BJ (cell line): ENCODE data around the gene CLRN3. TPM values are rescaled to one million over a fixed set of nuclear protein-coding genes. Genes with fewer than 3 reads are reported as not detected.

Source experiments
- CTCF ChIA-PET: fragments of 350-600 bp; formaldehyde crosslinking; extraction: SDS; loops from one replicate; lab custom pipeline; 2021; ENCODE audit warnings: antibody characterized with exemption, inconsistent platforms; lab: Yijun Ruan, JAX
- POLR2A ChIA-PET: fragments of 300-600 bp; sonication (Branson Sonifier 250); formaldehyde crosslinking; extraction: SDS; loops from one replicate; lab custom pipeline; 2021; ENCODE audit warnings: antibody characterized with exemption; lab: Charles Lee
- DNase-seq: peaks from one replicate; pipeline ENCODE4 v3.0.0-alpha.2; 2011; ENCODE audit warnings: low read depth
- H3K27me3 ChIP-seq: 2 replicates; pipeline ENCODE4 v1.6.0; 2011; ENCODE audit warnings: low read length; ENCODE audit not compliant: control insufficient read depth, insufficient read depth
- H3K36me3 ChIP-seq: 2 replicates; pipeline ENCODE4 v1.5.1; 2011; ENCODE audit warnings: low read length; ENCODE audit not compliant: control insufficient read depth, insufficient read depth
- H3K4me3 ChIP-seq: 2 replicates; pipeline ENCODE4 v1.5.1; 2011; ENCODE audit warnings: low read depth, mild to moderate bottlenecking, control low read depth, low read length
- polyA plus RNA-seq: library from polyadenylated mRNA; depleted of rRNA; stranded (reverse); fragments of >200 nt; gene quantifications from 2 replicates; pipeline ENCODE4 v1.2.3, GENCODE V29; 2011
- TF ChIP-seq, protein P1 (sequence below): IDR thresholded peaks from 2 replicates; pipeline ENCODE4 v1.5.1; 2011; ENCODE audit warnings: low read depth, mild to moderate bottlenecking, control low read depth, inconsistent platforms, low read length, moderate library complexity; ENCODE audit not compliant: insufficient read depth

The CLRN3 gene
- polyA plus RNA-seq, 1 experiment = not detected

DNA sequence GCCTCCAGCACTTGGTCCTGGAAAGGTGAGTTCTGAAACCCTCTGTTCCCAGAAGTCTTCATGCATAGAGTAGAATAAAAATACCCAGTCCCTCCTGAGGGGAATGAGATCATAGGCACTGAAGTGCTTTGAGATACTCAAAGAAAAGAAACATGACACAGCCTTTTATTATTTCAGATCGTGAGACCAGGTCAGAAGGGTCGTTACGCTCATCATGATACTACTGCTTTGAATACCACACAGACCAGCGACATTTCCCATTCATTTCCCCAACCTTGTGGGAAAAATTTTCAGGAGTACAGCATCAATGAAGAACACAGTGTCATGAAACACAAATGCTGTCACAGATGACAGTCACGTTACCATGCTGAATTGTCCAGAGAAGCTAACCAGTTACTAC lies 15.0 kb downstream of the CLRN3 start:
- no peaks in the 10 kb centered on the region for H3K36me3 ChIP-seq
- ChIA-PET POLR2A (no interaction called here), CTCF (no interaction called here)
- TF ChIP-seq, protein P1, sequence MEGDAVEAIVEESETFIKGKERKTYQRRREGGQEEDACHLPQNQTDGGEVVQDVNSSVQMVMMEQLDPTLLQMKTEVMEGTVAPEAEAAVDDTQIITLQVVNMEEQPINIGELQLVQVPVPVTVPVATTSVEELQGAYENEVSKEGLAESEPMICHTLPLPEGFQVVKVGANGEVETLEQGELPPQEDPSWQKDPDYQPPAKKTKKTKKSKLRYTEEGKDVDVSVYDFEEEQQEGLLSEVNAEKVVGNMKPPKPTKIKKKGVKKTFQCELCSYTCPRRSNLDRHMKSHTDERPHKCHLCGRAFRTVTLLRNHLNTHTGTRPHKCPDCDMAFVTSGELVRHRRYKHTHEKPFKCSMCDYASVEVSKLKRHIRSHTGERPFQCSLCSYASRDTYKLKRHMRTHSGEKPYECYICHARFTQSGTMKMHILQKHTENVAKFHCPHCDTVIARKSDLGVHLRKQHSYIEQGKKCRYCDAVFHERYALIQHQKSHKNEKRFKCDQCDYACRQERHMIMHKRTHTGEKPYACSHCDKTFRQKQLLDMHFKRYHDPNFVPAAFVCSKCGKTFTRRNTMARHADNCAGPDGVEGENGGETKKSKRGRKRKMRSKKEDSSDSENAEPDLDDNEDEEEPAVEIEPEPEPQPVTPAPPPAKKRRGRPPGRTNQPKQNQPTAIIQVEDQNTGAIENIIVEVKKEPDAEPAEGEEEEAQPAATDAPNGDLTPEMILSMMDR = no peak
- no peaks in the 10 kb centered on the region; the same call in 1 of the 2 replicates for H3K27me3 ChIP-seq
- DNase-seq = no peak
- H3K4me3 ChIP-seq = no peak overlapping the region

DNA sequence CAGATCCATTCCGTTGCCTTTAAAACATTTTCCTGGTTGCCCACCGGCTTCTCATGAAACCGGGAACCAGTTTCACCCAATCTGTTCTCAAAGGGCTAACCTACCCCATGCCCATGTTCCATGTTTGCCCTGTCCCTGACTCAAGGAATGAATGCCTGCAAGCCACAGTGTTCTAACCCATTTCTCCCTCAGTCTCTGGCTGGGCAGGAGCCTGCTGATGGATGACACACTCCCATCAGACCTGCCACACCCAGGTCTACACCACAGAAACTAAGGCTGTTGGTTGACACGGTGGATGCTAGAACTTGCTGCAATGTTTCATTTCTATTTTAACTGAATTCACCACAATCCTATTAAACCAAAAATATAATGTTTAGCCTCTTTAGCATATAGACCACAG lies 15.6 kb downstream of the CLRN3 start:
- ChIA-PET POLR2A (no interaction called here), CTCF (no interaction called here)
- Histone ChIP-seq H3K27me3 (no peaks in the 10 kb centered on the region; the same call in 1 of the 2 replicates), H3K36me3 (no peaks in the 10 kb centered on the region), H3K4me3 (no peak overlapping the region)
- TF ChIP-seq, protein P1 = no peak
- no peak for DNase-seq

DNA sequence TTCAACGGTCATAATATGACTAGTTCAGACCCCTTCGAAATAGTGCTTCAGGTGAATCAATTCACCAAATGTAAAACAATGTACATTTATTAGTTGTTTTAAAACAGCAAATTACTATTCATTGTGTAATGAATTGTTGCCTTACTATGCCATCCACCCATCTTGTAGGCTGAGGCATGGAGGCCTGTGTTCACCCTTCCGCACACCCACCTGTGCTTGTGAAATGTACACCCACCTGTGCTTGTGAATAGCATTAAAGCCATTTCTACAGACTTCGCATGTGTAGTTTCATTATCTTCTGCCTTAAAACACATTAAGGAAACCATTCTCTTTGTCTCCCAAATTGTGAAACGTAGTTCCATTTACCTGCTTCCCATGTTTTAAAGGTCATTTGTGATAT lies 16.8 kb downstream of the CLRN3 start:
- Histone ChIP-seq H3K4me3 (no peak overlapping the region), H3K27me3 (no peaks in the 10 kb centered on the region; the same call in 1 of the 2 replicates), H3K36me3 (no peaks in the 10 kb centered on the region)
- ChIA-PET CTCF (no interaction called here), POLR2A (no interaction called here)
- DNase-seq = no peak
- TF ChIP-seq, protein P1 = no peak

DNA sequence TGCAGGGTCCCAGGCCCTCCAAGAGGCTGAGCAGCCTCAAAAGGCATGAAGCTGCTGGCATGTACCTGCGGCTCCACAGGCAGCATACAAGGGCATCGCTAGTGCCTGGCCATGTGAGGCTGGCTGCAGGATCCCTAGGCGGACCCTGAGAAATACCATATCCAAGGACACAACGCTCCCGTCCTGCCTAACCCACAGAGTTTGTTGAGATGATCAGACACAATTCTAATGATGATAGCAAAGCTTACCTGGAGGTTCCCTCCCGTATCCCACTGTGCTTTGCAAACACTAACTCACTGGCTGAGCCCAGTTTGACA lies 17.3 kb downstream of the CLRN3 start:
- ChIA-PET POLR2A (no interaction called here), CTCF (no interaction called here)
- no peak for DNase-seq
- H3K27me3 ChIP-seq = no peaks in the 10 kb centered on the region; the same call in 1 of the 2 replicates
- TF ChIP-seq, protein P1 = no peak
- no peaks in the 10 kb centered on the region for H3K36me3 ChIP-seq
- H3K4me3 ChIP-seq = no peak overlapping the region

DNA sequence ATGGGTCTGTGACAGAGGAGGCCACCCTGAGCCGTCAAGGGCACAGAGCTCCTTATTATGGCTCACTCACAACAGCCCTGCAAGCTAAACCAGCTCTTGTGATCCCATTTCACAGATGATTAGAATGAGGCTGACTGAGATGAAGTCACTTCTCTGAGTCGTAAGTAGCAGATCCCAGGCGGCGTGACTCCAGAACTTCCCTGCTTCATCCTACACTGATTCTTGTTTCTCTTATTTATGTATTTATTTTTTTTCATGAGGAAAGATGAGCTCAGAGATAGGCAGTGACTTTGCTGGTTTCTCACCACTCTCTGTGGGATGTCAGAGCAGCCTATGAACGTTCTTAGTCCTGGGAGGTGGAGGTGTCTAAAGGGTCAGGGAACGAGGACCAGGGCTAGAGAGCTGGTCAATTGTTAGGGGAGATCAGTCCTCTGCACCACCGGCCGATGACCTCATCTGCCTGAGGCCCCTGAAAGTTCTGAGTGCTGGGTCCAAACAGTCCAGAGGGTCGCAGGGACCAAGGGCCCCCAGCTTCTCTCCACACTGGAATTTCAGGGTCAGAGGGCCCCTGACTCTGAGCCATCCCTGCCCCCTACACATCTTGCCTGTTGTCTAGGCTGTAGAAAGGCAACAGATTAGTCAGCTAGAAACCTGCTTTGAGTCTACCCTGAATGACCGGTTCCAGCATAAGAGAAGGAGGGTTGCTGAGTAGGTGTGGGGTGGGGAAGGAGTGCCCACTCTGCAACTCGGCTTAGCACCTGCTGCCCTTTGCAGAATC lies 17.9 kb downstream of the CLRN3 start:
- POLR2A ChIA-PET = no interaction called here
- no peak for DNase-seq
- Histone ChIP-seq H3K27me3 (no peaks in the 10 kb centered on the region; the same call in 1 of the 2 replicates), H3K4me3 (no peak overlapping the region), H3K36me3 (no peaks in the 10 kb centered on the region)
- CTCF ChIA-PET = no interaction called here
- TF ChIP-seq, protein P1 = no peak
